A549 (cell line): ENCODE measurements around the gene LILRA2. TPM values are rescaled to one million over a fixed set of nuclear protein-coding genes. Genes with fewer than 3 reads are reported as not detected.

Experiments used
- ATAC-seq, 2 experiments: fragments of 200-7000 bp in 1 of 2; fragments of >200 bp in 1 of 2; cut with Nextera tagmentation in 1 of 2; cut with Tn5 transposase in 1 of 2; 3 replicates each; pipeline versions ENCODE4 v1.8.0 to v1.9.1; 2018 to 2020; ENCODE audit warnings: mild to moderate bottlenecking in 1 of 2, moderate library complexity in 1 of 2
- CTCF ChIA-PET: fragments of 300-600 bp; sonication (Branson Sonifier 250); formaldehyde crosslinking; extraction: SDS; loops from one replicate; lab custom pipeline; 2021; ENCODE audit warnings: antibody characterized with exemption, inconsistent platforms; lab: Yijun Ruan, JAX
- POLR2A ChIA-PET: fragments of 350-600 bp; formaldehyde crosslinking; extraction: SDS; loops from one replicate; lab custom pipeline; 2021; ENCODE audit warnings: antibody characterized with exemption, inconsistent platforms; lab: Yijun Ruan, JAX
- DNase-seq, 2 experiments: peaks; one replicate each; pipeline versions ENCODE4 v3.0.0 to v3.0.0-alpha.2; 2011 to 2016; ENCODE audit warnings: low read depth in 1 of 2, low spot score in 1 of 2
- FAIRE-seq: peaks from 2 replicates; lab custom pipeline; 2011; peaks lifted over from hg19 to GRCh38; lab: Jason Lieb, UNC
- H3K27ac ChIP-seq, 2 experiments: fragments of >200 bp; sonication (Bioruptor Twin); formaldehyde crosslinking; 3 replicates each; pipeline ENCODE4 v1.5.1; 2016 to 2017
- H3K4me1 ChIP-seq: fragments of >200 bp; sonication (Bioruptor Twin); formaldehyde crosslinking; 3 replicates; pipeline ENCODE4 v1.6.1; 2016
- H3K4me2 ChIP-seq: fragments of >200 bp; sonication (Bioruptor Twin); formaldehyde crosslinking; 3 replicates; pipeline ENCODE4 v1.6.1; 2016
- H3K4me3 ChIP-seq: fragments of >200 bp; sonication (Bioruptor Twin); formaldehyde crosslinking; 3 replicates; pipeline ENCODE4 v1.5.1; 2016
- H3K9me3 ChIP-seq: fragments of >200 bp; sonication (Bioruptor Twin); formaldehyde crosslinking; 3 replicates; pipeline ENCODE4 v1.6.1; 2016
- BHLHE40 ChIP-seq: IDR thresholded peaks from 2 replicates; pipeline ENCODE4 v1.6.1; 2012; ENCODE audit warnings: low read depth, low read length, inconsistent platforms
- CBX2 ChIP-seq: fragments of 200-600 bp; sonication (generic); IDR thresholded peaks from 2 replicates; pipeline ENCODE4 v1.6.1; 2016; ENCODE audit warnings: low read depth, mild to moderate bottlenecking, borderline replicate concordance
- CBX8 ChIP-seq: fragments of 200-600 bp; sonication (generic); IDR thresholded peaks from 2 replicates; pipeline ENCODE4 v1.6.1; 2016
- CHD4 ChIP-seq: fragments of 200-600 bp; sonication (generic); IDR thresholded peaks from 2 replicates; pipeline ENCODE4 v1.6.1; 2016; ENCODE audit warnings: antibody characterized with exemption, mild to moderate bottlenecking, borderline replicate concordance
- EHMT2 ChIP-seq: fragments of 200-600 bp; sonication (generic); IDR thresholded peaks from 2 replicates; pipeline ENCODE4 v1.6.1; 2016; ENCODE audit warnings: antibody characterized with exemption, low read depth, mild to moderate bottlenecking, moderate library complexity
- EP300 ChIP-seq, 2 experiments: fragments of >200 bp; sonication (Bioruptor Twin); formaldehyde crosslinking; IDR thresholded peaks; 2 replicates in 1 of 2; 3 replicates in 1 of 2; pipeline ENCODE4 v1.6.1; 2016 to 2017
- FOSB ChIP-seq: fragments of 250-450 bp; sonication (Bioruptor Pico); IDR thresholded peaks from 2 replicates; pipeline ENCODE4 v1.5.0; 2020; ENCODE audit warnings: mild to moderate bottlenecking, moderate library complexity
- FOSL2 ChIP-seq, 2 experiments: fragments of 450-650 bp in 1 of 2; fragments of >200 bp in 1 of 2; sonication (Bioruptor Twin) in 1 of 2; formaldehyde crosslinking; IDR thresholded peaks; 2 replicates each; pipeline versions ENCODE4 v1.5.0 to v1.6.1; 2016 to 2020; ENCODE audit warnings: mild to moderate bottlenecking in 1 of 2, moderate library complexity in 1 of 2
- GATA3 ChIP-seq: IDR thresholded peaks from 2 replicates; pipeline ENCODE4 v1.6.1; 2012; ENCODE audit warnings: borderline replicate concordance
- HDAC2 ChIP-seq: fragments of 200-600 bp; sonication (generic); IDR thresholded peaks from 2 replicates; pipeline ENCODE4 v1.6.1; 2016
- HEYL ChIP-seq: fragments of 250-450 bp; sonication (Bioruptor Pico); IDR thresholded peaks from 2 replicates; pipeline ENCODE4 v1.8.0; 2021; ENCODE audit warnings: mild to moderate bottlenecking, moderate library complexity
- HOXB5 ChIP-seq: fragments of 250-450 bp; sonication (Bioruptor Pico); IDR thresholded peaks from 2 replicates; pipeline ENCODE4 v1.5.0; 2020; ENCODE audit warnings: mild to moderate bottlenecking, moderate library complexity
- KDM5A ChIP-seq: fragments of 200-600 bp; sonication (generic); IDR thresholded peaks from 2 replicates; pipeline ENCODE4 v1.6.1; 2016; ENCODE audit warnings: antibody characterized with exemption, mild to moderate bottlenecking
- MAFK ChIP-seq: fragments of 450-650 bp; IDR thresholded peaks from 2 replicates; pipeline ENCODE4 v1.6.1; 2014; ENCODE audit not compliant: partially characterized antibody
- NPAS2 ChIP-seq: fragments of 250-450 bp; sonication (Bioruptor Pico); IDR thresholded peaks from 2 replicates; pipeline ENCODE4 v1.8.0; 2022; ENCODE audit warnings: mild to moderate bottlenecking, moderate library complexity, borderline replicate concordance
- PHF8 ChIP-seq: fragments of 200-600 bp; sonication (generic); IDR thresholded peaks from 2 replicates; pipeline ENCODE4 v1.6.1; 2016; ENCODE audit warnings: low read depth, mild to moderate bottlenecking, antibody characterized with exemption, moderate library complexity, borderline replicate concordance
- RARB ChIP-seq: fragments of 250-450 bp; sonication (Bioruptor Pico); IDR thresholded peaks from 2 replicates; pipeline ENCODE4 v1.8.0; 2021; ENCODE audit warnings: mild to moderate bottlenecking, moderate library complexity
- RCOR1 ChIP-seq: fragments of 150-350 bp; IDR thresholded peaks from 2 replicates; pipeline ENCODE4 v1.6.1; 2014; ENCODE audit warnings: antibody characterized with exemption, low read length, low read depth
- SMC3 ChIP-seq: fragments of >200 bp; sonication (Bioruptor Twin); formaldehyde crosslinking; IDR thresholded peaks from 3 replicates; pipeline ENCODE4 v1.6.1; 2018; ENCODE audit warnings: inconsistent platforms
- SREBF2 ChIP-seq: fragments of 450-650 bp; IDR thresholded peaks from 2 replicates; pipeline ENCODE4 v1.6.1; 2014; ENCODE audit warnings: mild to moderate bottlenecking, moderate library complexity
- TFCP2L1 ChIP-seq: fragments of 250-450 bp; sonication (Bioruptor Pico); IDR thresholded peaks from 2 replicates; pipeline ENCODE4 v1.5.0; 2021; ENCODE audit warnings: mild to moderate bottlenecking
- TP53 ChIP-seq: fragments of 250-450 bp; sonication (Bioruptor Pico); IDR thresholded peaks from 2 replicates; pipeline ENCODE4 v1.5.0; 2021; ENCODE audit warnings: mild to moderate bottlenecking, moderate library complexity
- ZC3H11A ChIP-seq: fragments of 450-650 bp; IDR thresholded peaks from 2 replicates; pipeline ENCODE4 v1.6.1; 2014; ENCODE audit warnings: antibody characterized with exemption, mild to moderate bottlenecking
- ZNF302 ChIP-seq: fragments of 250-450 bp; sonication (Bioruptor Pico); IDR thresholded peaks from 2 replicates; pipeline ENCODE4 v1.9.0; 2021; ENCODE audit warnings: inconsistent platforms, mild to moderate bottlenecking, moderate library complexity
- WGBS: methylation state at CpG from one replicate; pipeline ENCODE4 v1.1.6; 2017; ENCODE audit errors: missing lambda C conversion rate; 5-methylcytosine and 5-hydroxymethylcytosine counted together
- polyA plus RNA-seq, 4 experiments: library from polyadenylated mRNA; depleted of rRNA in 3 of 4; stranded (reverse); fragments of >200 nt; fragmentation: RNase III in 1 of 4; extraction: RNeasy Plus Mini Kit Qiagen cat#74134 plus additional on column Dnase treatment in 1 of 4; gene quantifications; 2 replicates in 3 of 4; 3 replicates in 1 of 4; pipeline ENCODE4 v1.2.3, GENCODE V29; 2011 to 2017
- TF ChIP-seq, protein P1 (sequence below): fragments of 200-600 bp; sonication (generic); IDR thresholded peaks from 2 replicates; pipeline ENCODE4 v1.6.1; 2016; ENCODE audit warnings: antibody characterized with exemption, mild to moderate bottlenecking, moderate library complexity
- TF ChIP-seq, protein P2 (sequence below): fragments of 250-450 bp; sonication (Bioruptor Pico); IDR thresholded peaks from 2 replicates; pipeline ENCODE4 v1.5.0; 2020; ENCODE audit warnings: low read depth, mild to moderate bottlenecking, moderate library complexity
- TF ChIP-seq, protein P3 (sequence below): IDR thresholded peaks from 2 replicates; pipeline ENCODE4 v1.6.1; 2012
- TF ChIP-seq, protein P4 (sequence below): fragments of 450-650 bp; IDR thresholded peaks from 2 replicates; pipeline ENCODE4 v1.6.1; 2014; ENCODE audit warnings: antibody characterized with exemption
- TF ChIP-seq, protein P5 (sequence below): IDR thresholded peaks from 2 replicates; pipeline ENCODE4 v1.6.1; 2012

The LILRA2 gene
- polyA plus RNA-seq, 2 of the 4 experiments (the other 2 are of a cell fraction), result not detected

DNA sequence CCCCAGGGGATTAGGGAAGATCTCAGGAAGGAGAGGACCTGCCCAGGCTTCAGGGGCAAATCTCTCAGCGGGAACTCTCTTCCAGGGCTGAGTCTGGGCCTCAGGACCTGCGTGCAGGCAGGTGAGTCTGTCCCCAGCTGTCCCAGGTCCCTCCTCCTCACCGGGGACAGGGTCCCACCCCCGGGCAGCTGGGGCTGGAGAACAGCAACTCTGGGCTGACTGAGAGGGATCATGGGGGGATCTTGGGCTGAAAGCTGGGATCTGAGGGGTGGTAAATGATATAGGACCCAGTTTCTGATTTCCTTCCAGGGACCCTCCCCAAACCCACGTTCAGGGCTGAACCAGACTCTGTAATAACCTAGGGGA lies 34.2 kb downstream of the LILRA2 start:
- CTCF ChIA-PET, result no interaction called here
- DNase-seq, result no peak
- H3K27ac ChIP-seq, result no peak overlapping the region
- 6% methylated on average over 5 of the region's 5 CpGs for WGBS
- H3K4me1 ChIP-seq, result no peaks in the 10 kb centered on the region
- no peak overlapping the region for H3K4me3 ChIP-seq
- POLR2A ChIA-PET, result no interaction called here
- TF ChIP-seq FOSB (no peak), EP300 (IDR thresholded peaks at IDR 0.05) (no peak), FOSL2 (IDR thresholded peaks at IDR 0.05) (no peak), FOSL2 (CRISPR knock-in tag; IDR thresholded peaks at IDR 0.05) (no peak), MAFK (no peak), TP53 (CRISPR knock-in tag) (no peak), CBX2 (no peak), NPAS2 (CRISPR knock-in tag) (no peak), CHD4 (no peak), ZNF302 (CRISPR knock-in tag) (no peak), EHMT2 (no peak), CBX8 (no peak), HOXB5 (CRISPR knock-in tag) (no peak), TFCP2L1 (CRISPR knock-in tag) (no peak), SMC3 (no peak)
- TF ChIP-seq, protein P1, sequence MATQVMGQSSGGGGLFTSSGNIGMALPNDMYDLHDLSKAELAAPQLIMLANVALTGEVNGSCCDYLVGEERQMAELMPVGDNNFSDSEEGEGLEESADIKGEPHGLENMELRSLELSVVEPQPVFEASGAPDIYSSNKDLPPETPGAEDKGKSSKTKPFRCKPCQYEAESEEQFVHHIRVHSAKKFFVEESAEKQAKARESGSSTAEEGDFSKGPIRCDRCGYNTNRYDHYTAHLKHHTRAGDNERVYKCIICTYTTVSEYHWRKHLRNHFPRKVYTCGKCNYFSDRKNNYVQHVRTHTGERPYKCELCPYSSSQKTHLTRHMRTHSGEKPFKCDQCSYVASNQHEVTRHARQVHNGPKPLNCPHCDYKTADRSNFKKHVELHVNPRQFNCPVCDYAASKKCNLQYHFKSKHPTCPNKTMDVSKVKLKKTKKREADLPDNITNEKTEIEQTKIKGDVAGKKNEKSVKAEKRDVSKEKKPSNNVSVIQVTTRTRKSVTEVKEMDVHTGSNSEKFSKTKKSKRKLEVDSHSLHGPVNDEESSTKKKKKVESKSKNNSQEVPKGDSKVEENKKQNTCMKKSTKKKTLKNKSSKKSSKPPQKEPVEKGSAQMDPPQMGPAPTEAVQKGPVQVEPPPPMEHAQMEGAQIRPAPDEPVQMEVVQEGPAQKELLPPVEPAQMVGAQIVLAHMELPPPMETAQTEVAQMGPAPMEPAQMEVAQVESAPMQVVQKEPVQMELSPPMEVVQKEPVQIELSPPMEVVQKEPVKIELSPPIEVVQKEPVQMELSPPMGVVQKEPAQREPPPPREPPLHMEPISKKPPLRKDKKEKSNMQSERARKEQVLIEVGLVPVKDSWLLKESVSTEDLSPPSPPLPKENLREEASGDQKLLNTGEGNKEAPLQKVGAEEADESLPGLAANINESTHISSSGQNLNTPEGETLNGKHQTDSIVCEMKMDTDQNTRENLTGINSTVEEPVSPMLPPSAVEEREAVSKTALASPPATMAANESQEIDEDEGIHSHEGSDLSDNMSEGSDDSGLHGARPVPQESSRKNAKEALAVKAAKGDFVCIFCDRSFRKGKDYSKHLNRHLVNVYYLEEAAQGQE, result no peak
- TF ChIP-seq, protein P2, sequence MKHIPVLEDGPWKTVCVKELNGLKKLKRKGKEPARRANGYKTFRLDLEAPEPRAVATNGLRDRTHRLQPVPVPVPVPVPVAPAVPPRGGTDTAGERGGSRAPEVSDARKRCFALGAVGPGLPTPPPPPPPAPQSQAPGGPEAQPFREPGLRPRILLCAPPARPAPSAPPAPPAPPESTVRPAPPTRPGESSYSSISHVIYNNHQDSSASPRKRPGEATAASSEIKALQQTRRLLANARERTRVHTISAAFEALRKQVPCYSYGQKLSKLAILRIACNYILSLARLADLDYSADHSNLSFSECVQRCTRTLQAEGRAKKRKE (CRISPR knock-in tag), result no peak
- TF ChIP-seq, protein P3, sequence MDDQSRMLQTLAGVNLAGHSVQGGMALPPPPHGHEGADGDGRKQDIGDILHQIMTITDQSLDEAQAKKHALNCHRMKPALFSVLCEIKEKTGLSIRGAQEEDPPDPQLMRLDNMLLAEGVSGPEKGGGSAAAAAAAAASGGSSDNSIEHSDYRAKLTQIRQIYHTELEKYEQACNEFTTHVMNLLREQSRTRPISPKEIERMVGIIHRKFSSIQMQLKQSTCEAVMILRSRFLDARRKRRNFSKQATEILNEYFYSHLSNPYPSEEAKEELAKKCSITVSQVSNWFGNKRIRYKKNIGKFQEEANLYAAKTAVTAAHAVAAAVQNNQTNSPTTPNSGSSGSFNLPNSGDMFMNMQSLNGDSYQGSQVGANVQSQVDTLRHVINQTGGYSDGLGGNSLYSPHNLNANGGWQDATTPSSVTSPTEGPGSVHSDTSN, result no peak
- no peak for FAIRE-seq
- H3K4me2 ChIP-seq, result no peak overlapping the region
- no peak for ATAC-seq
- peaks cover 19% of the 10 kb centered on the region; the same call in 2 of the 3 replicates for H3K9me3 ChIP-seq

DNA sequence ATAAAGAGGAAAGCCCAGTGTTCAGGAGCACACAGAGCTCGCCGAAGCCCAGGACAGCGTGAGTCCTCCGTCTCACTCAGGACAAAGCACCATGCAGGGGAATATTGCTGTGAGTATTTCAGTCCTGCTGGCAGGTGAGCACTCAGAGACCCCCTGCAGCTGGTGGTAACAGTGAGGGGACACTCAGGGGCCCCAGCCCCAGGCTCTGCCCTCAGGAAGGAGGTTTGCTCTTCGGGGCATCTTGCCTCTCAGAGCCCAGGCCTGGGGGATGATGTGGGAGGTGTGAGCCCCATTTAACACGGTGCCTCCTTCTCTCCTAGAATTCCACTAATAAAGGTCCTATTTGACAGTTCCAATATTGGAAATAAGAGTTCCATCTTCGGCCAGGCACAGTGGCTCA lies 34.6 kb downstream of the LILRA2 start:
- FAIRE-seq, result no peak

More for the DNA sequence above, 34.6 kb downstream of the LILRA2 start:
- DNase-seq (no peak), ATAC-seq (no peak)
- Histone ChIP-seq H3K4me2 (no peak overlapping the region), H3K27ac (no peak overlapping the region), H3K4me3 (no peak overlapping the region), H3K9me3 (peaks cover 19% of the 10 kb centered on the region; the same call in 2 of the 3 replicates), H3K4me1 (no peaks in the 10 kb centered on the region)
- WGBS, result 30% methylated on average over 7 of the region's 7 CpGs
- ChIA-PET POLR2A (no interaction called here), CTCF (no interaction called here)
- no peak for TF ChIP-seq EHMT2
- TF ChIP-seq NPAS2 (CRISPR knock-in tag), result no peak
- no peak for TF ChIP-seq ZC3H11A
- no peak for TF ChIP-seq TFCP2L1 (CRISPR knock-in tag)
- no peak for TF ChIP-seq HDAC2
- TF ChIP-seq SREBF2, result no peak
- no peak for TF ChIP-seq ZNF302 (CRISPR knock-in tag)
- no peak for TF ChIP-seq CBX8
- no peak for TF ChIP-seq RARB (CRISPR knock-in tag)
- TF ChIP-seq BHLHE40, result no peak
- no peak for TF ChIP-seq GATA3
- TF ChIP-seq HEYL, result no peak
- no peak for TF ChIP-seq FOSL2 (IDR thresholded peaks at IDR 0.05)
- TF ChIP-seq FOSL2 (CRISPR knock-in tag; IDR thresholded peaks at IDR 0.05), result no peak
- no peak for TF ChIP-seq PHF8
- TF ChIP-seq, protein P4, sequence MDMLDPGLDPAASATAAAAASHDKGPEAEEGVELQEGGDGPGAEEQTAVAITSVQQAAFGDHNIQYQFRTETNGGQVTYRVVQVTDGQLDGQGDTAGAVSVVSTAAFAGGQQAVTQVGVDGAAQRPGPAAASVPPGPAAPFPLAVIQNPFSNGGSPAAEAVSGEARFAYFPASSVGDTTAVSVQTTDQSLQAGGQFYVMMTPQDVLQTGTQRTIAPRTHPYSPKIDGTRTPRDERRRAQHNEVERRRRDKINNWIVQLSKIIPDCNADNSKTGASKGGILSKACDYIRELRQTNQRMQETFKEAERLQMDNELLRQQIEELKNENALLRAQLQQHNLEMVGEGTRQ, result no peak
- TF ChIP-seq FOSB, result no peak
- no peak for TF ChIP-seq KDM5A
- TF ChIP-seq RCOR1, result no peak
- TF ChIP-seq, protein P5, sequence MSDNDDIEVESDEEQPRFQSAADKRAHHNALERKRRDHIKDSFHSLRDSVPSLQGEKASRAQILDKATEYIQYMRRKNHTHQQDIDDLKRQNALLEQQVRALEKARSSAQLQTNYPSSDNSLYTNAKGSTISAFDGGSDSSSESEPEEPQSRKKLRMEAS, result no peak
